ENCODE data around the gene MYLIP.
A peak's percentile ranks its signal among the peaks of the same experiment; 100 is the strongest.

The MYLIP gene

DNA sequence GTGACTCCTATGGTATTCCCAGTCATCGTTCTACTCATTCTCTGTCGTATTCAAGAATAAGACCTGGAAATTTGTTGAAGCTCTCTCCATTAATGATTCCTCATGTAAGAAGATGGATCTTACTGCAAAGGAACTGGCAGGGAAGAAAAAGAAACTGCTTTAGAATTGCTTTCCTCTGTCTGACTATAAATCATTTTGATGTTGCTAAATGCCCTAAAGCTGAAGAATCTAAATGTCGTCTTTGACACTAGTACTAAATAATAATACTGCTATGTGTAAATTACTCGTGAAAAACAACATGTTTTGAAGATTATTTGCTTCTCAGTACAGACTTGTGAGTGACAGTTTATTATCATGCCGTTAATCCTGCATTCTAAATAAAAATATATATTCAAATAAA, 20.5 kb upstream of the MYLIP start:
- DNase-seq (ENCODE audit: low spot score) = no peak

DNA sequence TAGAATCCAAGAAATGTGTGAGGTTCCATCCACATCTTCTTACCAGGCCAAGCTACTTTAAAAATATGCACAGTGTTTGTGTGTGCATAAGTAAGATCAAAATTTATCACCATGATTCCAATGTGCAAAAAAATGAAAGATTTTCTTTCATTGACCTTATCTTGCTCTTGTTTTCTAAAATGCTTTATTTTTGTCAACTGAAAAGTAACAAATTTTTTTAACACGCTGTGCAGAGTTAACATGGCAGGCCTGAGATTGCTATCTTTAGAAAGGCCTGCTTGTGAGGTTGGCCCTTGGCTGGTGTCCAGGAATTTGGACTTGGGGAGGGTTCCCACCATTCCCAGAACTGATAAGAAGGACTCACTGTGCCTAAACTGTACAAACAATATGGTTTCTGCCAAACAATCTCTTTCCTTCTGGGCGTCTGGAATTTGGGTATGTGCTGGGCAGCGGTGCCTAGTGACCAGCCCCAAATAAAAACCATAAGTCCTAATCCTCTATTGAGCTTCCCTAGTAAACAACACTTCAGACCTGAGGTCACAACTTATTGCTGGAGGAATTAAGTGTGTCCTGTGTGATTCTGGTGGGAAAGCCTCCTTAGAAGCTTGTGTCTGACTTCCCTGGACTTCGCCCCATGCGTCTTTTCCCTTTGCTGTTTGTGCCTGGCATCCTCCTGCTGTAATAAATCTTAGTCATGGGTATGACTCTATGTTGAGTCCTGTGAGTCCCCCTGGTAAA, 19.8 kb upstream of the MYLIP start:
- no peak for DNase-seq (ENCODE audit: low spot score)

- no peak for DNase-seq (ENCODE audit: low spot score)
Measured at GRCh38 chr6:16109659-16110305, 19.1 kb upstream of the MYLIP start.

DNA sequence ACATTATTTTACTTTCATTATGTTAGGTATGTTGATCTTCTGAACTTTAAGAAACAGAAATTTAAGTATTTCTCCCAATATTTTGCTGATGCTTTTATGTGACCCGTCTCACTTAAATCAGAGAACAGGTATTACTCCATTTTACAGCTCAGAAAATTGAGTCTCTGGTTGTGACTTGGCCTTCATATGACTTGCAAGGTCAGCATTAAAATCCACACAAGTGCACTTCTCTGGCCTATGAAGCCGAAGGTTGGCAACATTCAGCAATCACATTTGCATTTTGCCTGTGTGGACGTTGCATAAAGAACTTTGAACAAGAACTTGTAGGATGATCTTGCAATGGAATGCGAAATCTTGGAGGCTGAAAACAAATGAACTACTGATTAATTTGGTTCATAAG, 10.1 kb upstream of the MYLIP start:
- no peak for DNase-seq (ENCODE audit: low spot score)

DNA sequence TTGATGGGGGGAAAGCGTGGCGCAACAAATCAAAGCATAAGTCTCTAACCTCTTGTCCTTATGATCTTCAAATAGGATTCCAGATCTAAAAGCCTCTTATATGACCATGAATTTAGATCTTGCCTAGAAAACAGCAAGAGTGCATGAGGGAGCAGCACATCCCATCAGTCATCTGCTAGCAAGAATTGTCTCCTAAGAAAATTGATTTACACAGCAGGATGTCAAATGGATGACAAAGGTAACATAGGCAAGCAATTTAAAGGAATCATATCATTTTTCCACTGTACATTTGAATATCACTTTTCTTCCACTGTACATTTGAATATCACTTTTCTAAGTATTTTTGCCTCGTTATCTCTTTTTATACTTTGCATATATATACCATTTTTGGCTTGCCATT, 7.5 kb upstream of the MYLIP start:
- no peak for DNase-seq (ENCODE audit: low spot score)

DNA sequence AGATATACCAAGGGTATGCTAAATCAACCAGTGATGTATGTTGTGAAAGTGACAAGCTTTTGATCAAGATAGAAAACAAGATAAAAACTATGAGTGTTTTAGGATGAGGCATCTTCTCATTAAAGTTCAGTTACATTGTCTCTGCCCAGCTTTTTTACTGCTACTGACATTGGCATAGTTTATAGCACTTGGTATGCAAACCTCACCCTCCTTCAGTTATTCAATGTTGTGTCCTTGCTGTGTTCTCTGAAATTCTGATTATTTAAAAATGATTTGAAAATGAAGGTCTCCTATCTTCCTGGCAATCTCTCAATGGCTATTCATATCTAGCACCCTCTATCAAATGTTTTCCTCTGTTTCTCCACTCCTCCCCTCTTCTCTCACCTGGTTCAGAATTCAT, 6.7 kb upstream of the MYLIP start:
- no peak for DNase-seq (ENCODE audit: low spot score)

DNA sequence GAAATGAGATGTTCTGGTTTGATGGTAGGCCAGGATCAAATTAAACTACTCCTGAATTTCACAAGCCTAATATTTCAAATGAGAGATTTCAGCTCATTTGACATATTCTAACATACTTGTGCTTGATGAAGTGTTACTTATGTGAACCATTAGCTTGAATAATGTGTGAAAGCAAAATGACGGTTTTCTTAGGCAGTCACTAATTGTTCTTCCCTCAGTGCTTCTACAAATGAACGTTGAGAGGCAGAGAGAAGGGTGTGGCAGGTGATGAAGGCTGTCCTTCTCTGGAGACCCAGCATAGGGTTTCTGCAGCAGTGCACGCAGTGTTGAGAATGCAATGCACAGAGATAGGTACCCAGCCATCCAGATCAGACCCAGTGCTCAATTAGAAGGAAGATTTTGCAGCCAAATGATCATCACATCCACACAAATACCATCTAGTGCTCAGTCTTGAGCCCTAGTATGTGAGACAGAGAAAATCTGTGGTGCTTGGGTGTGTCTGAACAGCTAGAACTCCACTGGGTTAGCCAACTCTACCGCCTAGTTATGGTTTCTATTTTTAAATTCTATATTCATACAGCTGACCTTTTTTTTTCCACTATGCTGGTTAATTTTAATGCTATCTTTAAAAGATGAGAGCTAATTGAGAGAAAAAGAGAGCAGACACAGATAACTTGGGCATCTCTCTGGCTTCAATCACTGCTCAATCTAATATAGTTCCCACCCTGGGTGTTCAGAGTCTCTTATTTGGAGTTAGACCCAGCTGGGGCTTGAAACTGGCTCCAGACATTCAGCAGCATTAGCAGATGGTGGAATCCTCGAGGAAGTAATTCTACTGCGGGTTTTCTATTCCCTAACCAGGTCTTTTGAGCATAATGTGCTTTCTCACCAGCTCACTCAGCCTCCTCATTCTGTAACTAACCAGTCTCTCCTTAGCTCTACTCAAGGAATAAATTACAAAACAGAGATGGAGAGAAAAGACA, 4.4 kb upstream of the MYLIP start:
- no peak for DNase-seq (ENCODE audit: low spot score)

GRCh38 chr6:16126056-16126455, 2.8 kb upstream of the MYLIP start:
- no peak for DNase-seq (ENCODE audit: low spot score)

- DNase-seq (ENCODE audit: low spot score) = no peak
Measured at GRCh38 chr6:16126861-16127260, 2.0 kb upstream of the MYLIP start.

- DNase-seq (ENCODE audit: low spot score) = no peak
Measured at GRCh38 chr6:16127471-16127870, 1.4 kb upstream of the MYLIP start.

DNA sequence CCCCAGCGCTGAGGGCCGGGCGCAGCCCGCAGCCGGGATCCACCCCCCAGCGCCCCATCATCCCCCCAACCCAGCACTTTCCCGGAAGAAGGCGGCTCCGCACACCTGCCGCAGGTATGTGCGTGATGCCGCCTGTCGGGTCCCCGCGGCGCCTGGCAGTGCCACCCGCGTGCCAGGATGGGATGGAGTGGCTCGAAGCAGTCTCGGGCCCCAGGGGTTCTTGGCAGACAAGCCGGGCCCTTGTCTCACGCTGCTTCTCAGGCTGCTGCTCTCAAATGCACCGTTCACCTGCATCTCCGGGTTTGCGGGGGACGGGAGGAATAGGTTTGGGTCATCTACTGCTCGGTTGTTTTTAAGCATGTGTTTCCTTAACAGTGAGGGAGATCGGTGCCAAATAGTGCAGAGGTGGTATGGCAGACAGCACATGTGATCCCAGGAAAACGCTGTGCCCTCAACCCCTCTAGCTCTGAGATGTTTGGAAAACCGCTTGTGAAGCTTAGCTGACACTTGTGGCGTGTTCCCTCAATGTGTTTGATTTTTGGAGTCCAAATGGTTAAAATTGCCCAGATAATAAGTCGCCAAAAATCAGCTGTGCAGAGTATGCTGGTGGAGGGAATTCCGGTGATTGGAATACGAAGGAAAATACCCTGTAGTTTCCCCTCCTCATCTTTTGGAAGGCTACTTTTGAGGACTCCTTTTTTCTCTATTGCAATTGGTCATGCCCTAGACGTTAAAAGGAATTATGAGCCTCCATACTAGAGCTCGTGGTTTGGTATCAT, 926 bp downstream of the MYLIP start:
- DNase-seq (ENCODE audit: low spot score) = no peak

DNA sequence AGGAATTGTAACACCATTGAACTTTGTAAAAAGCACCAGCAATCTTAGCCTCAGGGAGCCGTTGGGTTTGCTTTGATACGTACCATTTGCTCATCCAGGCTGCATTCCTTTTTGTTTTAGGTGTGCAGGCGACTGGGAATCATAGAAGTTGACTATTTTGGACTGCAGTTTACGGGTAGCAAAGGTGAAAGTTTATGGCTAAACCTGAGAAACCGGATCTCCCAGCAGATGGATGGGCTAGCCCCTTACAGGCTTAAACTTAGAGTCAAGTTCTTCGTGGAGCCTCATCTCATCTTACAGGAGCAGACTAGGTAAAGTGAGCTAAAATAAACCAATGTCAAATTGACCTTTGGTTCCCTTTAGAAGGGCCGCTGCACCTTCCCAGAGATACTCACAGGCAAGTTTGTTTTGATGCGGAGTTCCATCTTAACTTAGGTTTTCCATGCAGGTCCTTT, 1.6 kb downstream of the MYLIP start:
- no peak for DNase-seq (ENCODE audit: low spot score)

DNA sequence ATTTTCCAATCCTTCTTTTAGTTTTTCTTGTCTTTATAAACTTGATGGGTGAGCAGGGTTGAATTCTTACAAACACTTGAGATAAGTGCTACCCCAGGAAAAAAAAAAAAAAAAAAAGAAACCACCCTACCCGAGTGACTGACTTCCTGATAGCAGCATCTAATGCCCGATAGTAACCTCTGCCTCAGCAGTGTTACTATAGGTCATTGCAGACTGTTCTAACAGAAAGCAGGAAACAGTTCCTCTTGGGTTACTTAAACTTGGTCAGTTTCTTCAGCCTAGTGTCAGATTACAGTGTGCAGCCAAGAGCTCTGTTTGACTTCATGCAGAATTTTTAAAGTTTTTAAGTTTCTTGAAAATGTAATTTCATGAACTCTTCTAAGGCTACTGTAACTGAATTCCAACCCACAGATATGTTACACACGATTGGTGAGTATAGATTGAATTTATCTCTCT, 2.1 kb downstream of the MYLIP start:
- DNase-seq (ENCODE audit: low spot score) = peak; percentile 38

DNA sequence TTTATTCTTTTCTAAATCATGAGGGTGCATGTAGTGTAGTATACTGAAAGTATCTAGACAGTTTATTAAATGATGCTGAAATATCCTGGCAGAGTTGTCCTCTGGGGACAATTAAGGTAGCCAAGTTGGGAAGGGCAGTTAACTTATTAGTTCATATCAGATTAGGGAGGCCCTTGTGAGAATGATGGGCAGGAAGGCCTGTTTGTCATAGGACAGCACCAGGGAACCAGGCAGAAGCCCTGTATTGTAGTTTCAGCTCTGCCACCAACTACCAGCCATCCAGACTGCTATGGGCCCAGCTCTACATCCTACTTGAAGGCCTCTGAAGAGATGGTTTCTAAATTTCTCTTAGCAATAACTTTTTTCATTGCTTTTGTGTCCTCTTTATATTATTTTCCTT, 4.0 kb downstream of the MYLIP start:
- no peak for DNase-seq (ENCODE audit: low spot score)

DNA sequence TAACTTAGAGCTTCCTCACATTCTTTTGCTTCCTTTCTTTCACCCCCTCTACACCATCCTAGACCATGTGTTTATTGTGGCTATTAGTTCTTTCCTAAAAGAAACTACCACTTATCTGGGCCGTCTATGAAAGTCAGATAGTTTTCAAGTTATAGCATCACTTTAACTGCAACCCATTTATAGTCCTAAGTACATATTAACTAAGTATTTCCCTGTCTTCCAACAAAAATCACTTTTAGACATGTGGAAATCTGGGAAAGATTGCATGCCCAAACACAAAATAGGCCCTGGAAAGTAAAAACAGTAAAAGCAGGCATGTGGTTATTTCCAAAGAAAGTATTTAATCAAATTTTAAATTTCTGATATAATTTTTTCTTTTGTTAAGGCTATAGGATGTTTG, 5.5 kb downstream of the MYLIP start:
- no peak for DNase-seq (ENCODE audit: low spot score)

DNA sequence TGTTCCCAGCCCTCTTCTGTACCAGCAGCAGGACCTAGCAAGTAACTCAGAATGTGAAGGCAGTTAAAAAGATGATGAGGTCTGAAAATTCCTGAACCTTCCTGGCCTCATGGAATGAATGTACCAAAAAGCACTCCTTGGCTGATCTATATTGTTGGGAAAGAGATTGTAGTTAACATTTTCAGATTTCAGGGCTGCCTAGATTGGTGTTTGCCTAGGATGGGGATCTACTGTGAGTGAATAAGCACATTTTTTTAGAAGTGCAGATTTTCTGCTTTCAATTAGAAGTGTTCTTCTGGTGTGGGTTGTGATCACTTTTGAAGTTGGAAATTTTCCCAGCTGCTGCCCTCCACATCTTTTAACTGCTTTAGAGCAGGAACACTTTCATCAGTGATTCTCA, 6.2 kb downstream of the MYLIP start:
- no peak for DNase-seq (ENCODE audit: low spot score)

DNA sequence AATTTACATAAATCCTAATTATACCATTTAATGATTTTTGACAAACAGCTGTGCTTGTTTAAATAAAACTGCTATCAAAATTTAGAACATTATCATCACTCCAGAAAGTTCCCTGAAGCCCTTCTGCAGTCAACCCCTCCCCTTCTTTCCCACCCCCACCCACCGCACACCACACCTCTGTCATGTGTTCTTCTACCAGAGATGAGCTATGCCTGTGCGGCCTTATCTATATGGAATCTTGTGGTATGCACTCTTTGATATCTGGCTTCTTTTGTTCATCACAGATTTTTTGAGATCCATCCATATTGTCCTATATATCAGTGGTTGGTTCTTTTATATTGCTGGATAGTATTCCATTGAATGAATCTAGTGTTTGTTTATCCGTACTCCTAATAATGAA, 7.2 kb downstream of the MYLIP start:
- no peak for DNase-seq (ENCODE audit: low spot score)

- DNase-seq (ENCODE audit: low spot score) = no peak
Measured at GRCh38 chr6:16136621-16137450, 8.0 kb downstream of the MYLIP start.

DNA sequence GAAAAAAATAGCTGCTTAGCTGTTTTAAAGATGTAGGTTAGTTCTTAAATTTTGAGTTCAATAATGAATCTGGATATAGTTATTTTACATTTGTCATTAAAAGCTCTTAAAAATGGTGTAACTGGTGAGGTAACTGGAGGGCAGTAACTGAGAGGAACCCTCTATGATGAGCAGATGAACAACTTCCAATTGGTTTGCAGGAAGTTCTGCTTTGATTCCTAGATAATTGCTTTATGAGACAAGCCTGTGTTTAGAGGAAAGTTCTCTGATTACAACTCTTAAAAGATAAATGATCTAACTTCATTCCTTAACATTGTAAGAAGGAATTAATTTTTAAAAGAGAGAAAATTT, 8.5 kb downstream of the MYLIP start:
- no peak for DNase-seq (ENCODE audit: low spot score)

DNA sequence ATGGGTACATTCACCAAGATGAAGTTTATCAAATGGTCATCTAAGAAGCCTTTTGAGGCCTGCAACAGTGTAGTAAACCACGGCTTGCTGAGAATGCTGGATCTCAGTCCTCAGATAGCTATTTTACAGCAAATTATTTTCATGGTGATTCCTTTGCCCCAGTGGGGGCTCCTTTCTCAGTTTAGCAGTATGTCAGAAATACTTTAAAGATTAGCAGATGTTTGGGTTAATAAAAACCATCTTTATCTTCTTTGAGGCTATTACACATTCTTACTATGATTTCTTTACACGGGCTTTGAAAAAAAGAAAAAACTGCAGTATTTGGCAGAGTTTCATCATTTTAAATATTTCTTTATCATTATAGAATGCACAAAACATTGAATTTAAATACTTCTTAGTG, 10.7 kb downstream of the MYLIP start:
- DNase-seq (ENCODE audit: low spot score) = no peak

GRCh38 chr6:16140607-16141006, 11.7 kb downstream of the MYLIP start:
- DNase-seq (ENCODE audit: low spot score) = no peak
